ENCODE measurements around the gene JAZF1. TPM values are rescaled to one million over a fixed set of nuclear protein-coding genes. Genes with fewer than 3 reads are reported as not detected.

The JAZF1 gene
- total RNA-seq, 1 experiment from 2014 or later, result 9.1 TPM

- TF ChIP-seq, protein P1, sequence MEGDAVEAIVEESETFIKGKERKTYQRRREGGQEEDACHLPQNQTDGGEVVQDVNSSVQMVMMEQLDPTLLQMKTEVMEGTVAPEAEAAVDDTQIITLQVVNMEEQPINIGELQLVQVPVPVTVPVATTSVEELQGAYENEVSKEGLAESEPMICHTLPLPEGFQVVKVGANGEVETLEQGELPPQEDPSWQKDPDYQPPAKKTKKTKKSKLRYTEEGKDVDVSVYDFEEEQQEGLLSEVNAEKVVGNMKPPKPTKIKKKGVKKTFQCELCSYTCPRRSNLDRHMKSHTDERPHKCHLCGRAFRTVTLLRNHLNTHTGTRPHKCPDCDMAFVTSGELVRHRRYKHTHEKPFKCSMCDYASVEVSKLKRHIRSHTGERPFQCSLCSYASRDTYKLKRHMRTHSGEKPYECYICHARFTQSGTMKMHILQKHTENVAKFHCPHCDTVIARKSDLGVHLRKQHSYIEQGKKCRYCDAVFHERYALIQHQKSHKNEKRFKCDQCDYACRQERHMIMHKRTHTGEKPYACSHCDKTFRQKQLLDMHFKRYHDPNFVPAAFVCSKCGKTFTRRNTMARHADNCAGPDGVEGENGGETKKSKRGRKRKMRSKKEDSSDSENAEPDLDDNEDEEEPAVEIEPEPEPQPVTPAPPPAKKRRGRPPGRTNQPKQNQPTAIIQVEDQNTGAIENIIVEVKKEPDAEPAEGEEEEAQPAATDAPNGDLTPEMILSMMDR (conservative IDR thresholded peaks at IDR 0.05), result no peak
- no peak overlapping the region for H3K4ac ChIP-seq (ENCODE audit: low read depth, low read length)
- H3K27me3 Mint-ChIP-seq (ENCODE audit: low read depth), result no peaks in the 10 kb centered on the region
- no peaks in the 10 kb centered on the region for H3K23me2 ChIP-seq (ENCODE audit: insufficient read length, low read depth, low read length, poor library complexity, severe bottlenecking)
- no peaks in the 10 kb centered on the region for H4K20me1 ChIP-seq (ENCODE audit: control insufficient read depth, insufficient read depth, insufficient read length)
- no peak overlapping the region for H3K9ac ChIP-seq (ENCODE audit: extremely low read depth, insufficient read length, low read length)
- H3K79me2 ChIP-seq (ENCODE audit: insufficient read depth, low read length), result no peaks in the 10 kb centered on the region
- H3K4me3 Mint-ChIP-seq, result no peak overlapping the region
- H3K14ac ChIP-seq (ENCODE audit: insufficient read depth, low read length), result no peak overlapping the region
- no peak overlapping the region for H4K8ac ChIP-seq (replicated peaks; ENCODE audit: insufficient read length, low read depth, low read length)
- no peaks in the 10 kb centered on the region for H3K36me3 Mint-ChIP-seq (ENCODE audit: insufficient read depth in 1 of 3, low read depth in 3 of 3)
- WGBS (ENCODE audit: extremely low coverage, insufficient read length, low lambda C conversion rate), result no CpG with 5 or more reads among the region's 3 CpGs
- H2BK15ac ChIP-seq (ENCODE audit: low read depth, low read length), result no peak overlapping the region
- no peak overlapping the region for H3K4me2 ChIP-seq (ENCODE audit: insufficient read depth, insufficient read length, low read length)
- H4K5ac ChIP-seq (ENCODE audit: insufficient read length, low read depth, low read length), result no peak overlapping the region
- no peaks in the 10 kb centered on the region for H3K9me3 Mint-ChIP-seq
- no peak overlapping the region for H3K18ac ChIP-seq (ENCODE audit: insufficient read length, low read depth, low read length)
- H2AFZ ChIP-seq (ENCODE audit: low read length), result no peak overlapping the region
- H2BK5ac ChIP-seq (ENCODE audit: insufficient read length, low read length), result no peak overlapping the region
- no peak overlapping the region for H2BK12ac ChIP-seq (ENCODE audit: insufficient read length, low read depth, low read length)
- H3K27ac Mint-ChIP-seq, result peak overlapping the region in 1 of 3 experiments; percentile 62; a peak in 1 of 7 replicates
- no peak overlapping the region for H4K91ac ChIP-seq (ENCODE audit: insufficient read length, low read depth, low read length)
- no peaks in the 10 kb centered on the region for H3K79me1 ChIP-seq (ENCODE audit: insufficient read depth, low read depth, low read length, poor library complexity, severe bottlenecking)
- H2BK120ac ChIP-seq (ENCODE audit: low read depth, low read length, poor library complexity, severe bottlenecking), result no peak overlapping the region
- H3K27me3 ChIP-seq (ENCODE audit: insufficient read depth, low read length), result no peaks in the 10 kb centered on the region
- H3T11ph ChIP-seq (ENCODE audit: low read length), result no peak overlapping the region
- no peak overlapping the region for H3K56ac ChIP-seq (ENCODE audit: insufficient read length, low read depth, low read length)
- no peak overlapping the region for H2BK20ac ChIP-seq (ENCODE audit: low read depth, low read length, poor library complexity, severe bottlenecking)
- peaks cover 2 to 8% of the 10 kb centered on the region in 2 experiments; a peak in 3 of 4 replicates for H3K4me1 Mint-ChIP-seq
- DNase-seq, result no peak
- no peaks in the 10 kb centered on the region for H3K4me1 ChIP-seq (ENCODE audit: insufficient read depth, low read length)
- no peak overlapping the region for H2AK5ac ChIP-seq (ENCODE audit: insufficient read length, low read length)
- H3K23ac ChIP-seq (ENCODE audit: insufficient read length, low read depth, low read length), result no peak overlapping the region
- H3K27ac ChIP-seq (ENCODE audit: insufficient read length, low read depth, low read length), result no peak overlapping the region
- no peaks in the 10 kb centered on the region for H3K9me3 ChIP-seq (ENCODE audit: control insufficient read depth, low read depth, low read length)
Observed at GRCh38 chr7:27948861-27949260, 231.7 kb downstream of the JAZF1 start.
